Measurements from ENCODE around the gene MPDU1.

MPDU1 gene

DNA sequence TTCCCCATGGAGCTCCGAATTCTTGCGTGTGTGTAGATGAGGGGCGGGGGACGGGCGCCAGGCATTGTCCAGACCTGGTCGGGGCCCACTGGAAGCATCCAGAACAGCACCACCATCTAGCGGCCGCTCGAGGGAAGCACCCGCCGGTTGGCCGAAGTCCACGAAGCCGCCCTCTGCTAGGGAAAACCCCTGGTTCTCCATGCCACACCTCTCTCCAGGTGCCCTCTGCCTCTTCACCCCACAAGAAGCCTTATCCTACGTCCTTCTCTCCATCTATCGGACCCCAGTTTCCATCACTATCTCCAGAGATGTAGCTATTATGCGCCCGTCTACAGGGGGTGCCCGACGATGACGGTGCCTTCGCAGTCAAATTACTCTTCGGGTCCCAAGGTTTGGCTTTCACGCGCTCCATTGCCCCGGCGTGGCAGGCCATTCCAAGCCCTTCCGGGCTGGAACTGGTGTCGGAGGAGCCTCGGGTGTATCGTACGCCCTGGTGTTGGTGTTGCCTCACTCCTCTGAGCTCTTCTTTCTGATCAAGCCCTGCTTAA lies 22.6 kb upstream of the MPDU1 start:
- DNase-seq = peak; percentile 56

DNA sequence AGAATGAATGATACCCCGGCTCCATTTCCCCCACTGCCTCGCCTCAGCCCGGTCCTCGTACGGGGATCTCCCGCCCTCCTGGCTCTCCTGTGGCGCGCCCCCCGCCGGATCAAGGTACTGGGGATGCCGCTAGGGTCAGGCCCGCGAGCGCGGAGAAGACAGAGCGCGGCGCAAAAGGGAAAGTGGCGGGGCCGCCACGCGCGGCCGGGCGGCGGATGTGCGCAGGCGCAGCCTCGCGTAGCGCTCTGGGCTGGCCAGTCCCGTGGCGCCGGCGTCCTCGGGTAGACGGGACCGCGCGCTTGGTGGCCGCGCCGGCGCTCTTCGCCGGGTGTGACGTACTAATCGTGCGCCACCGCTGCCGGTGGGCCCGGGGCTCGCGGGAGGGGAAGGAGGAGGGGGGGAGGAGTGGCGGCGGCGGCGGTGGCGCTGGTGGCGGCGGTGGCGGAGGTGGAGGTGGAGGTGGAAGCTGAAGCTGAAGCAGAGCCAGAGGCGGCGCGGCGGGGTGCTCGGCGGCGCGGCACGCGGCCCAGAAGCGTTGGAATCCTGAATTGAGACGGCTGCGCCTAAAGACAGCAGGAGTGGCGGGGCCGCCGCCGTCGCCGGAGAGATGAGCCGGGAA lies 22.0 kb upstream of the MPDU1 start, which contains the start of gene SENP3:
SENP3 (plus strand) TSS at position 331 of the 619 bp plus-strand sequence. CDS start 1,158 bp downstream, outside the sequence.
- peak; percentile 69 for DNase-seq

DNA sequence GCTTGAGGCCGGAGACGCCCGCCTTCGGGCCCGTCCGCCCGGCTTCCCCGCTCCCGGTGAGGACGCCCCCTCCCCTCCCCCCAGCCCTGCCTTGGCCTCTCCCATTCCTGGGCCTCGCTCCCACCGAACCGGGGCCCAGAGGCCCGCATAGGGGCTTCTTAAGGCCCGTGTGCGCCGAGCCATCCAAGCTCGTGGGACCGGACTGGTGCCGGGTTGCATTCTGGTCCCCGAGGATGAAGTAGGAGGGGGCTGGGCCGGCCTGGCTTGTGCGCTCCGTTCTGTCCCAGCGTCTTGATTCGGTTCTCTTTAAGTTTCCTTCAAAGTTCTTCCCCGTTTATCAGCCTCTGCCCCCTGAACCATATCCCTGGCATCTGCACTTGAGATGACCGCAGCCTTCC lies 21.4 kb upstream of the MPDU1 start:
- DNase-seq = no peak

DNA sequence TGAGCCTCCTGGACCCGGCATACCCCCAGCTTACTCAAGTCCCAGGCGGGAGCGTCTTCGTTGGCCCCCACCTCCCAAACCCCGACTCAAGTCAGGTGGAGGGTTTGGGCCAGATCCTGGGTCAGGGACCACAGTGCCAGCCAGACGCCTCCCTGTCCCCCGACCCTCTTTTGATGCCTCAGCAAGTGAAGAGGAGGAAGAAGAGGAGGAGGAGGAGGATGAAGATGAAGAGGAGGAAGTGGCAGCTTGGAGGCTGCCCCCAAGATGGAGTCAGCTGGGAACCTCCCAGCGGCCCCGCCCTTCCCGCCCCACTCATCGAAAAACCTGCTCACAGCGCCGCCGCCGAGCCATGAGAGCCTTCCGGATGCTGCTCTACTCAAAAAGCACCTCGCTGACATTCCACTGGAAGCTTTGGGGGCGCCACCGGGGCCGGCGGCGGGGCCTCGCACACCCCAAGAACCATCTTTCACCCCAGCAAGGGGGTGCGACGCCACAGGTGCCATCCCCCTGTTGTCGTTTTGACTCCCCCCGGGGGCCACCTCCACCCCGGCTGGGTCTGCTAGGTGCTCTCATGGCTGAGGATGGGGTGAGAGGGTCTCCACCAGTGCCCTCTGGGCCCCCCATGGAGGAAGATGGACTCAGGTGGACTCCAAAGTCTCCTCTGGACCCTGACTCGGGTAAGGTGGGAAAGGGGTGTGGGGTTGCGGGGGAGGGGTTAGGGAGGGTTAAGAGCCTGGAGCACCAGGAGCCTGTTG lies 20.4 kb upstream of the MPDU1 start:
- DNase-seq = no peak

DNA sequence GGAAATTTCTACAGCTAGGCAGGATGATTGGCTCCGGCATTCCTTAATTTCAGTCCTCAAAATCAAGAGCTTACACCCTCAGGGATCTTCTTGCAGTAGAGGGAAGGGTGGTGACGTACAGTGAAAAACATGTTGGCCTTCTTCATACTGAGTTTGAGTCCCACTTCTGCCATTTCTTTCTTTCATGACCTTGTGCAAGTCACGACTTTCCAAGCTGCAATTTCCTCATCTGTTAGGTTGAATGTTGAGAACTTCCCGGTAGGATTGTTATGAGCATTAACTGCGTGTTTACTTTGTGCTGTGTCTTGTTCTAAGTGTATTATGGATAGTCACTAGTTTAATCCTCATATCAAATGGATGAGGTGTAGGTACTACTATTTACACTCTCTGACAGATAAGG lies 14.1 kb upstream of the MPDU1 start:
- DNase-seq = no peak

DNA sequence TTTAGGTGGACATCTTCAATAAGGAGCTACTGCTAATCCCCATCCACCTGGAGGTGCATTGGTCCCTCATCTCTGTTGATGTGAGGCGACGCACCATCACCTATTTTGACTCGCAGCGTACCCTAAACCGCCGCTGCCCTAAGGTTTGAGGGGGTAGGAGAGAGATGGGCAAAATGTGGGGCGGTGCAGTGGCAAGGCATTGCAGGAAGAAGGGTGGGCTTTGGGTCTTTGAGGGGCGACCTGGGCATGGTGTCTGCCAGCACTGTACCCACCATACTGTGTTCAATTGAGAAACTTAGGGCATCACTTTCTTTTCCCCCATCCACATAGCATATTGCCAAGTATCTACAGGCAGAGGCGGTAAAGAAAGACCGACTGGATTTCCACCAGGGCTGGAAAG lies 13.3 kb upstream of the MPDU1 start:
- no peak for DNase-seq

DNA sequence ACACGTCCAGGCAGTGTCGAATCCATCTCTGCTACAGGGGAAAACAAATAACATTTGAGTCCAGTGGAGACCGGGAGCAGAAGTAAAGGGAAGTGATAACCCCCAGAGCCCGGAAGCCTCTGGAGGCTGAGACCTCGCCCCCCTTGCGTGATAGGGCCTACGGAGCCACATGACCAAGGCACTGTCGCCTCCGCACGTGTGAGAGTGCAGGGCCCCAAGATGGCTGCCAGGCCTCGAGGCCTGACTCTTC lies 11.4 kb upstream of the MPDU1 start:
- no peak for DNase-seq

DNA sequence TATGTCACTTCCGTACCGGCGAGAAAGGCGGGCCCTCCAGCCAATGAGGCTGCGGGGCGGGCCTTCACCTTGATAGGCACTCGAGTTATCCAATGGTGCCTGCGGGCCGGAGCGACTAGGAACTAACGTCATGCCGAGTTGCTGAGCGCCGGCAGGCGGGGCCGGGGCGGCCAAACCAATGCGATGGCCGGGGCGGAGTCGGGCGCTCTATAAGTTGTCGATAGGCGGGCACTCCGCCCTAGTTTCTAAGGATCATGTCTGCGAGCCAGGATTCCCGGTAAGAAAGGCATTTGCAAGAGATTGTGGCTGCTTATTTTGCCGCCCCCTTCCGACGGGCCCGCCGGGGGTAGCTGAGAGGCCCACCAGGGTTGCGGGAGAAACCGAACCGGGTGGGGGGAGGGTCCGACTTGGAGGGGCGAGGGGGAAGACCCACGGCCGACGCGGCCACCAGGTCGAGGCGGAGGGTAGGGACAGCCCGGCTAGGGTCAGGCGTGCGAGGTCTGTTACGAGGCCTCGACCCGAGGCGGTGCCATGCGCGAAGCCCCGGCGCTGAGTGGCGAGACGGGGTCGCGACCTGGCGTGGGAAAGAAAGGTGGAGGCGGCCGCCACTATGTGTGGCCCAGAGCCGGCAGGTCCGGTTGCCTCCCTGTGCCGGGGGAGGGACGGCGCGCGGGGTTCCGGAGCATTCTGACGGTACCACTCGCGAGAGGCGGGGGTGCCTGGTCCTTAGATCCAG lies 10.9 kb upstream of the MPDU1 start:
- peak; percentile 96 for DNase-seq

DNA sequence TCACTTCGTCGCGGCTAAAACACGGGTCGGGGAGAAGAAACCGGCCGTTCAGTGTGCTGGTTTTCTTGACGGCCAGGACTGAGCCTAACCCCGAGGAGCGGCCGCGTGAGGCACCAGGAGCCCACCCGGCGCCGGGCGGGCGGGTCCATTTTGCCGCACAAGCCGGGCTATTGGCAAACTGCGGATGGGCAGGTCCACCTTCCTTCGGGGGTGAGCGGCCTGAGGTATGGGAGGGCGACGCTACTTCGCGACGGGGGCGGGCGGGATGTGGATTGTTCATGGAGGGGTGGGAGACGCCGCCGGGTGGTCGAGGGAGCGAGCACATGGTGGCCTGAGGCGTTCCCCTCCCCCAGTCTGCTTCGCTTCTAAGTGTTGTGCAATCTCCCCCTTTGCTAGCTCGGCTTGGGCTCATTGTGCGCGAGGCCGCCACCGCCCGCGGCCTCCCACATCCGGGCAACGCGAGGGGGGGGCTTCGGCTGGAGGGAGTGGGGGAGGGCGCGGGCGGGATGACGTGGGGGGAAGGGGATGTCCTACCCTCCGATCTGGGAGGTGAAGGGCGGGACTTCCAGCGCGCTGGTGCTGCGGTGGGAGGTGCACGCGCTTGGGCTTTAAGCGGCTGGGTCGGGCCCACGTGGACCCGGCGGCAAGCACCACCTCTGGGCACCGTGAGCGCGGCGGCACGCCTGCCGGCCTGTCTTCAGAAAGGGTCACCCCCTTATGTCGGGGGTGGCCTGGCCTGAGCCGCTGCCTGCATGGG lies 10.2 kb upstream of the MPDU1 start:
- peak; percentile 79 for DNase-seq

DNA sequence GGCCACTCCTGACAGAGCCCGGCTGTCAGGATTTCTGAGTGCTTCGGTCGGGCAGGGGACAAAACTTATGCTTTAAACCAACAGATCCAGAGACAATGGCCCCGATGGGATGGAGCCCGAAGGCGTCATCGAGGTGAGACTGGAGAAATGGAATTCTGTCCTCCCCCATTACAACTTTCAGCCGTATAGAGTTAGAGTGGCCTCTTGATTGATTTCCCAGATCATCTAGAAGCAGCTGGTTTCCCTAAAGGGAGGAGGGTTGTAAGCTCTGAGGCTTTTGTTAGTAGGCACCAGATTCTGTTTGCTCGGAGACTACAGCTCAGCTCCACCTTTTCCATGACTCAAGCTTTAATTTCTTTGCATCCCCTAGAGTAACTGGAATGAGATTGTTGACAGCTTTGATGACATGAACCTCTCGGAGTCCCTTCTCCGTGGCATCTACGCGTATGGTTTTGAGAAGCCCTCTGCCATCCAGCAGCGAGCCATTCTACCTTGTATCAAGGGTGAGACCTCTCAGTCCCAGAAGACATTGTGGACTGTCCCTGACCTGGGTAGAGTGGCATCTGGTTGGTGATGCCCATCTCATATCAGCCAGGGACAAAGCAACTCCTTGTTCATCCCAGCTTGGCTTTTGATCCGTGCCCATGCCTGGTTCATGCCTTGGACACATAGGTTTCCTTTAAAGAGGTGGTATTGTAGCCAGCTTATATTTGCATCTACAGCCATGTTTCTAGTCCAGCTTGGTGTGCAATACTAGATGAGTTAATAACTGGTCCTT lies 9.3 kb upstream of the MPDU1 start:
- no peak for DNase-seq

DNA sequence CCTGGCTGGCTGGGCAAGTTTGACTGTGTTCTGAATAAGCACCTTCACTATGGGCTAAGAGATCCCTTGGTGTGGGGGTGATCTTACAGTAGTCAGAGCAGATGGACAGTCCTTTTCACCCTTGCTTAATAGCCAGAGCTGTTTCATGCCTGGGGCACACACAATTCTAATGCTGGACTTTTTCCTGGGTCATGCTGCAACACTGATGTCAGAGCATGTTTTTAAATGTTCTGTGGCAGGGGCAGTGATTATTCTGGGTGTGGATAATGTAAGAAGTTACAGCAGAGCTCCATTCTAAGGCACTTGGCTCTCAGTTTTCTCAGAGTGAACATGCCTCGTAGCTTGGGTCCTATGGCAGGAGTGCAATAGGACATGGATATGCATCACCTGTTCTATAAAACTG lies 8.2 kb upstream of the MPDU1 start:
- no peak for DNase-seq

DNA sequence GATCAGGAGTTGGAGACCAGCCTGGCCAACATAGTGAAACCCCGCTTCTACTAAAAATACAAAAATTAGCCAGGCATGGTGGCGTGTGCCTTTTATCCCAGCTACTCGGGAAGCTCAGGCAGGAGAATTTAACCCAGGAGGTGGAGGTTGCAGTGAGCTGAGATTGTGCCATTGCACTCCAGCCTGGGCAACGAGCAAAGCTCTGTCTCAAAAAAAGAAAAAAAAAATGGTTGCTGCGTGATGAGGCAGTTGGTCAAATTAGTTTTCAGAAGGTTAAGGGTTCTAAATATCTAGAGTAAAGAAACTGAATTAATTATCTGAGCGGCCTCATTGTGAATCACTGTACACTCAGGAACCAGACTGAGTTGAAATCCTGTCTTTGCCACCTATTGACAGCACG lies 7.7 kb upstream of the MPDU1 start:
- no peak for DNase-seq

DNA sequence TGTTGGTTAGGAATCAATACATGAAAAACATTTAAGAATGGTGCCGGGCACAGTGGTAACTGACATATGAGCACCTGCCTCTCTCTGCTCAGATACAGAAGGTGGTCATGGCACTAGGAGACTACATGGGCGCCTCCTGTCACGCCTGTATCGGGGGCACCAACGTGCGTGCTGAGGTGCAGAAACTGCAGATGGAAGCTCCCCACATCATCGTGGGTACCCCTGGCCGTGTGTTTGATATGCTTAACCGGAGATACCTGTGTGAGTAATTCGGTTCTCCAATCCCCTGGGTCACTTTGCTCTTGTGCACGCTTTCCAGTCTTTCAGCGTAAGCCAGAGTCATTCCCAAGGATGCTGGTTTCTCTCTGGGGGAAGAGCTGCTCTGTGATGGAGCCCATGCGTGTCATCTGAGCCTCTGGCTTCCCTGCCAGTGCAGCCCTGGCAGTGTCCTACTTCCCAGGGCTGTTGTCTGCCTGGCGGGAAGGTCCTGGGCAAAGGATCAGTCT lies 7.2 kb upstream of the MPDU1 start:
- DNase-seq = no peak

DNA sequence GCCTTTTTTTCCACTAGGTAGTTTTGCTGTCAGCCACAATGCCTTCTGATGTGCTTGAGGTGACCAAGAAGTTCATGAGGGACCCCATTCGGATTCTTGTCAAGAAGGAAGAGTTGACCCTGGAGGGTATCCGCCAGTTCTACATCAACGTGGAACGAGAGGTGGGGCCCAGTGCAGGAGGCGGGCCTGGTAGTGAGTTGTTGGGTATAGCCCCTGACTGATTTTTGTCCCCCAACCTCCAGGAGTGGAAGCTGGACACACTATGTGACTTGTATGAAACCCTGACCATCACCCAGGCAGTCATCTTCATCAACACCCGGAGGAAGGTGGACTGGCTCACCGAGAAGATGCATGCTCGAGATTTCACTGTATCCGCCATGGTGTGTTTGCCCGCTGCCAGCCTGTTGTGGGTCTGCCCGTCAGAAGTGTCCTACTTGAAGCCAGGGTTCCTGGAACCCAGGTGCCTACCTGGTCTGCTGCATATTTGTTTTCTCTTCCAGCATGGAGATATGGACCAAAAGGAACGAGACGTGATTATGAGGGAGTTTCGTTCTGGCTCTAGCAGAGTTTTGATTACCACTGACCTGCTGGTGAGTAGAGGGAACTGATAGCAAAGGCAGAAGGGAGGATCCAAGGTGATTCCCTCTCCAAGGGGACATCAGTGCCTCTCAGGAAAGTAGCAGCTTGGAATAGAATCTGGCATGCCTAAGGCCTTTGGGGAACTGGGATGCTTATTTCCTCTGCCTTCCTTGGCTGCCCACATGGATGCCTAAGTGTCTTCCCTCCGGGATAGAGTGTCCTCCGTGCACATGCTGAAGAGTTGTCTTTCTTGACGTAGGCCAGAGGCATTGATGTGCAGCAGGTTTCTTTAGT lies 6.1 kb upstream of the MPDU1 start:
- no peak for DNase-seq

DNA sequence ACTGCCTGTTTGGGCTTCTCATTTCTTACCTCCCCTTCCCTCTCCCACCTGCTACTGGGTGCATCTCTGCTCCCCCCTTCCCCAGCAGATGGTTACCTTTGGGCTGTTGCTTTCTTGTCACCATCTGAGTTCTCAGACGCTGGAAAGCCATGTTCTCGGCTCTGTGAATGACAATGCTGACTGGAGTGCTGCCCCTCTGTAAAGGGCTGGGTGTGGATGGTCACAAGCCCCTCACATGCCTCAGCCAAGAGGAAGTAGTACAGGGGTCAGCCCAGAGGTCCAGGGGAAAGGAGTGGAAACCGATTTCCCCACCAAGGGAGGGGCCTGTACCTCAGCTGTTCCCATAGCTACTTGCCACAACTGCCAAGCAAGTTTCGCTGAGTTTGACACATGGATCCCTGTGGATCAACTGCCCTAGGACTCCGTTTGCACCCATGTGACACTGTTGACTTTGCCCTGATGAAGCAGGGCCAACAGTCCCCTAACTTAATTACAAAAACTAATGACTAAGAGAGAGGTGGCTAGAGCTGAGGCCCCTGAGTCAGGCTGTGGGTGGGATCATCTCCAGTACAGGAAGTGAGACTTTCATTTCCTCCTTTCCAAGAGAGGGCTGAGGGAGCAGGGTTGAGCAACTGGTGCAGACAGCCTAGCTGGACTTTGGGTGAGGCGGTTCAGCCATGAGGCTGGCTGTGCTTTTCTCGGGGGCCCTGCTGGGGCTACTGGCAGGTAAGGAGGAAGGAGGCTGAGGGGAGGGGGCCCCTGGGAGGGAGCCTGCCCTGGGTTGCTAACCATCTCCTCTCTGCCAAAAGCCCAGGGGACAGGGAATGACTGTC lies 4.4 kb upstream of the MPDU1 start, which contains the start of gene CD68:
CD68 (plus strand) TSS at position 638 of the 833 bp plus-strand sequence; CDS start at position 678, 40 bp downstream.
- DNase-seq = no peak

DNA sequence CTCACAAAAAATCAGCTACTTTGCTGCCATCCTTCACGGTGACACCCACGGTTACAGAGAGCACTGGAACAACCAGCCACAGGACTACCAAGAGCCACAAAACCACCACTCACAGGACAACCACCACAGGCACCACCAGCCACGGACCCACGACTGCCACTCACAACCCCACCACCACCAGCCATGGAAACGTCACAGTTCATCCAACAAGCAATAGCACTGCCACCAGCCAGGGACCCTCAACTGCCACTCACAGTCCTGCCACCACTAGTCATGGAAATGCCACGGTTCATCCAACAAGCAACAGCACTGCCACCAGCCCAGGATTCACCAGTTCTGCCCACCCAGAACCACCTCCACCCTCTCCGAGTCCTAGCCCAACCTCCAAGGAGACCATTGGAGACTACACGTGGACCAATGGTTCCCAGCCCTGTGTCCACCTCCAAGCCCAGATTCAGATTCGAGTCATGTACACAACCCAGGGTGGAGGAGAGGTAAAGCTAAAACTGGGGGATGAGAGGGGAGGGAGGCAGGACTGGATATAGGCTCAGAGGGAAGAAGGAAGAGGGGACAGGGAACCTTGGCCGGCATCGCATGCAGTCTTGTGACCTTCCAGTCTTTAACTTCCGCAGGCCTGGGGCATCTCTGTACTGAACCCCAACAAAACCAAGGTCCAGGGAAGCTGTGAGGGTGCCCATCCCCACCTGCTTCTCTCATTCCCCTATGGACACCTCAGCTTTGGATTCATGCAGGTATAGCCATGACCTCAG lies 3.6 kb upstream of the MPDU1 start:
- no peak for DNase-seq

DNA sequence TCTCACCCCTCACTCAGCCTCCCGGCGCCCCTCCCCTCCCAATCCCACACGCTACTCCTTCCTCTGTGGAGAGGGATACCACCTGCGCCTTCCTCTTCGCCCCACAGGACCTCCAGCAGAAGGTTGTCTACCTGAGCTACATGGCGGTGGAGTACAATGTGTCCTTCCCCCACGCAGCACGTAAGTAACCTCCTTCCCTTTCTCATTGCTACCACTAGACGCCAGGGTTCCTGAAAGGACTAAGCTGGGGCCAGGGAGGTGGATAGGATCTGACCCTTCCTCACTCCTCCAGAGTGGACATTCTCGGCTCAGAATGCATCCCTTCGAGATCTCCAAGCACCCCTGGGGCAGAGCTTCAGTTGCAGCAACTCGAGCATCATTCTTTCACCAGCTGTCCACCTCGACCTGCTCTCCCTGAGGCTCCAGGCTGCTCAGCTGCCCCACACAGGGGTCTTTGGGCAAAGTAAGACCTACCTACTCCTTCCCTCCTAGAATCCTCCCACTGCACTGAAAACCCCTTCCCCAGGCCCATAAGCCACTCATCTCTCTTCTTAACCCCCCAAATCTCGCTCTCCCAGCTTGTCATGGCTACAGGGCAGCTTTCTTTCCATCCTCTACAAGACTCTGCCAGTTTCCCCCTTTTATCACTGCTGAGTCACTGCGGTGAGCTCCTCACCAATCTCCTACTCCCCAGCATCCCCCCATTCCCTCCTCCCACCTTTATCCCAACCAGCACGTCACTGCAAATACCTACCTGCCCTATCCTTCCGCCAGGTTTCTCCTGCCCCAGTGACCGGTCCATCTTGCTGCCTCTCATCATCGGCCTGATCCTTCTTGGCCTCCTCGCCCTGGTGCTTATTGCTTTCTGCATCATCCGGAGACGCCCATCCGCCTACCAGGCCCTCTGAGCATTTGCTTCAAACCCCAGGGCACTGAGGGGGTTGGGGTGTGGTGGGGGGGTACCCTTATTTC lies 2.8 kb upstream of the MPDU1 start:
- no peak for DNase-seq

Measured in COR-L47 (cell line).